ENCODE results near the gene RTL1.

Gene RTL1

GRCh38 chr14:100903672-100904185 is at the start of gene RTL1:
RTL1 (minus strand) TSS chr14:100903722; CDS start chr14:100884788, 18,934 bp downstream.
- no peak for DNase-seq (ENCODE audit: low spot score)
- FAIRE-seq: no peak

DNA sequence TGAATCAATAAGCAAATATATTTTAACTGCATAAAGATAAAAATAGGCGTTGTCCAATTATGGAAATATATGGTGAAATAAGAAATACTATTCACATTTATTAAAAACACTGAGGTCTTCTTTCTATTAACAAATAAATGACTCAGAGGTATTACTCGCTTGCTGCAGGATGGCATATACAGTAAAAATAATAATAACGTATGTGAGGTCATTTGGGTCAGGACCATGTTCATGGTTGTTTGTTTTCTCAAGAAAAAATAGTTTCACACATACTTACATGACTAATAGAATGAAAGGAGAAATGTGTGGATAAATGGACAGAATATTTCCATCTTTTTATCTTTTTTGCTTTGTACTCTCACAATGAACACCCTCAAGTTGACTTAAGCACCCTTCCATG is 46.5 kb upstream of the RTL1 start:
- no peak for FAIRE-seq

GRCh38 chr14:100944052-100944451 is 40.5 kb upstream of the RTL1 start:
- DNase-seq (ENCODE audit: low spot score) (no peak), FAIRE-seq (no peak)

More for the DNA sequence above, 46.5 kb upstream of the RTL1 start:
- DNase-seq (ENCODE audit: low spot score): no peak

- no peak for DNase-seq (ENCODE audit: low spot score)
- no peak for FAIRE-seq
These were observed 26.7 kb upstream of the RTL1 start for GRCh38 chr14:100930270-100930669.

GRCh38 chr14:100915560-100915959 is 12.0 kb upstream of the RTL1 start:
- FAIRE-seq (no peak), DNase-seq (ENCODE audit: low spot score) (no peak)

- peak; percentile 3 for DNase-seq (ENCODE audit: low spot score)
- FAIRE-seq: no peak
These were observed 11.1 kb upstream of the RTL1 start for GRCh38 chr14:100914597-100915021.

DNA sequence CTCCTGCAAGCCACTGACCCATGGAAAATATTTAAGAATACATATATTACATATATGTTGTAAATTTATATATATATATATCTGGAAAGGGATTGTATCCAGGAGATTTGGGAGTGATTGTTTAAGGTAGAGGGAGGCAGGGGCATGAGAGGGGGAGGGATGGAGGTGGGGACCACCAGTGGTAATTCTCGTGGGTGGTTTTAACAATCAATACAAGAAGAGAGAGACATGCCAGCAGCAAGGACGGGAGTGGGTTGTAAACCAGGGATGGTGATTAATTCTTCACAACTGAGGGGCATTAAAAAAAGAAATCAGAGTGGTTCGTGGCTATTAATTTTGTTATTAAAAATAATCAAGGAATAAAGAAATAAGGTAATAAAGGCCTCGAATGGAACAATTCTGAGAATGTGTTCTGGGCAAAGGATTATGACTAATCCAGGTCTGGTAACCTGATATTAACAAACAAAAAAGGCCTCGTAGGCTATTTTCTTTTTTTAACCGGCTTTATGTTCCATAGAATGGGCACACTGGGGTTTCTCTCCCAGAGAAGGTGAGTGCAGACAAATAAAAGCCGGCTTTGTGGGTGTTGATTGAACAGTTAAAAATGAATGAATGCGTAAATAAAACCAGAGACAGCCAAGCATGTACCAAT is 8.3 kb upstream of the RTL1 start:
- FAIRE-seq (no peak), DNase-seq (ENCODE audit: low spot score) (no peak)

DNA sequence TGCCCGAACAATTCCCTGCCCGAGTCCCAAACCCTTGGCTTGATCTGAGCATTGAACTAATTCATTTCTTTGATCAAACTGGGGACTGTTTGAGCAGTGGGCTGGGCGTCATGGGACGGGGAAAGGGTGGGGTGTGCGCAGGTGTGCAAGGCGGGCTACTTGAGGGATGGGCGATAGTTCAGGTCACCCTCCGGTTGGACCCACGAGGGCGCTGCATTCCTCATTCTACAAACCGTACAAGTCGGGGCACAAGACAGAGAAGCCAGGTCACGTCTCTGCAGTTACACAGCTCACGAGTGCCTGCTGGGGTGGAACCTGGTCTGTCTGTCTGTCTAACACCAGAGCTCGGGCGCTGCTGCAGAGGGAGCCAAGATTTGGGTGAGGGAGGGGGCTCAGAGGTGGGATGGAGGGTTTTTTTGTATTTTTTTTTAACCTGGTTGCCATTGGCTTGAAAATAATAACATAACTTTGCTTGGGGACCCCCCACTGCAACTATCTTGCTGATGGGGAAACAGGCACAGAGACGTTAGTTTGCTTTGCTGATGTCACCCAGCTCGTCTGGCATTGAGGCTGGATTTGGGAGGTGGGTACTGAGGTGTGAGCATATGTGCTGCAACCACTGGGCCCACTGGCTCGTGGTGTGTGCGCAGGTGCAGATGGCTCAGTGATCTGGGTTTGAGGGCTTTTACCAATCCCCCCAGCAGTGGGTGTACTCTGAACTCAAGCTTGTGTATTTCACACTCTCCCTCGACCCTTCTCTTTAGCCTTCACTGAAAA is 7.6 kb upstream of the RTL1 start:
- FAIRE-seq (no peak), DNase-seq (ENCODE audit: low spot score) (no peak)

DNA sequence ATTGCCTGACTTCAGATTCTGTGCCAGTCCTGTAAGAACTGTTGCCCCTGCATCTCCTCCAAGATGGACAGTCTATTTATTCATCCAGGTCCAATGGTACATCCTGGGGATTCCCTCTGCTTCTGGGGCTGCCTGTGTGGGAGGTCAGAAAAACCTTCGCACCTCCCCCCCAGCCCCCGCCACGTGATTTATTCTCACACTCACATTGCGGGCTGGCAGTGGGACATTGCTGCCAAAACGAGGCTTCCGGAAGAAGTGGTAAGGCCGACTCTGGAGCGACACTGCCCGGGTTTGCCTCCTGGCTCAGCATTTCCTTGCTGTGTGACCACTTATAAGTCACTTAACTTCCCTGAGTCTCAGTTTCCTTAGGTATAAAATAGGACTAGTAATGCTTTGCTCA is 5.9 kb upstream of the RTL1 start:
- no peak for FAIRE-seq

DNA sequence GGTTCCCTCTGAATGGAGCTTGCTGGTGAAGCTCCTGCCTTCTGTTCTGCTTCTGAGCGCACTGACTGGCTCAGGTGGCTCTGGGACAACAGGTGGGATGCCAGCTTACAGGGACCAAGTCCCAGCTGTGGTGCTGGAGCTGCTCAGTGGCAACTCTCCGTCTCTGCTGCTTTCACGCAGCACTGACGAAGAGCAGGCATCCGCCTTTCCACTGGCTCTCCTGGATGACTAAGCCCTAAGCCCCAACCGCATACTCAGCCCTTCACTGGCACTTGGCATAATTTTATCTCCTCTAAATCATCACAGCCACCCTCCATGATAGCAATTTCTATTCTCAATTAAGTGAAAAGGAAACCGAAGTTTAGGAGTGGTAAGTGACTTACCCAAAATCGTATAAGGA is 3.7 kb upstream of the RTL1 start:
- DNase-seq (ENCODE audit: low spot score) (peak; percentile 5), FAIRE-seq (no peak)

More for the DNA sequence above, 5.9 kb upstream of the RTL1 start:
- no peak for DNase-seq (ENCODE audit: low spot score)

- DNase-seq (ENCODE audit: low spot score) (no peak), FAIRE-seq (no peak)
These were observed 2.9 kb upstream of the RTL1 start for GRCh38 chr14:100906420-100906819.

DNA sequence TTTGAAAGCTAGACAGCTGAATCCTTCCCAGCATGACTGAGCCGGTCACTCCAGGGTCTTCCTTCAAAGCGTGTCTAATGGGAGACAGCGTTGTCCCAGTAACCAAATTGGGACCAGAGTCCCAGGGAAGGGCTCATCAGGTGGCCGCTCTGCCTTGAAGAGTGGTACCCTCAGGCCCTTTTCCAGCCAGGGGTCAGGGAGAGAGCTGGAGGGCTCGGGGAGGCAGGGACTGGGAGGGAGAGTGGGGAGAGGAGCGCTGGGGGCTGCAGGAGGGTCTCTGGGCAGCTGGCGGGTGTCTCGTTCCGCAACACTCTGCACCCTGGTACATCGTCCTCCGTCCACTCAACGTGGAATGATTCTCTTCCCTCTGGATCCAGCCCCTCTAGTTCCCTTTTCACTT is 1.6 kb upstream of the RTL1 start:
- FAIRE-seq (no peak), DNase-seq (ENCODE audit: low spot score) (no peak)

GRCh38 chr14:100904307-100905087 is 975 bp upstream of the RTL1 start:
- FAIRE-seq (no peak), DNase-seq (ENCODE audit: low spot score) (no peak)

GRCh38 chr14:100903134-100903468 is 421 bp downstream of the RTL1 start:
- FAIRE-seq: no peak
- DNase-seq (ENCODE audit: low spot score): no peak

DNA sequence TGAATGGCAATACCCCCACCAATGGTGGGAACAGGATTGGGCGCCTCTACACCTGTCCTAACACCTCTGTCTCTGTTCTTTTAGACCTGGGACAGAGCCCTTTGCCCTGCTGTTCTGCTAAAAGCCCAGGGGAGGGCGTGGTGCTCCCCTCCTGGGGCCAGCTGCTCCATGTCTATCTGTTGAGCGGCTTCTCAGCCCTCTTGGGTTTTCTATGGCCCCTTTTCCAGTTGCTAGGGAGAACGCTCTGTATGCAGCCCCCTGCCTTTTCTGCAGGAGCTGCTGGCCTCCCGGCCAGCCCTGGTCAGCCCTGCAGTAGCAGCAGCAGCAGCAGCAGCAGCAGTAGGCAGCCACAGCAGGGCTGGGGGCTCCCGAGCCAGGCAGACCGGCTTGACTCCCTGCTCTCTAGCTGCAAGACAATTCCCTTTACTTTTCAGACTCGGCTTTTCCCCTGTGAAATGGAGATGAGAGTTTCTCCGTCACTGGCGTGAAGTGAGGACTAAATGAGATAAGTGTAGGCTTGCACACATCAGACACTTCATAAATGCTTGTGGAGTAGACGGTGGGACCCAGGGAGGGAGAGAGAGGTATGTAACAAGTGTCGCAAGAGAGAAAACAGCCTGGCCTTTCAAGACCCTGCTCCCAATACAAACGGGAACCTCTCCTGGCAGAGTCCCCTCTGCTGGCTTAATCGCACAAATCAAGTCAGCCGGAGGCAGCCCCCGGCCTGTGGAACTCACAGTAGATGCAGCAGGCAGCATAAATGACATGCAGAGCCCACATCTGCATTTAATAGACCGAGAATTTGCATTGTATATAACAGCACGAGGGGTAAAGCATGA is 1.0 kb downstream of the RTL1 start:
- DNase-seq (ENCODE audit: low spot score) (no peak), FAIRE-seq (no peak)

- FAIRE-seq (no peak), DNase-seq (ENCODE audit: low spot score) (no peak)
These were observed 1.9 kb downstream of the RTL1 start for GRCh38 chr14:100901391-100902183.

GRCh38 chr14:100900837-100901390 is 2.6 kb downstream of the RTL1 start:
- DNase-seq (ENCODE audit: low spot score) (no peak), FAIRE-seq (no peak)

DNA sequence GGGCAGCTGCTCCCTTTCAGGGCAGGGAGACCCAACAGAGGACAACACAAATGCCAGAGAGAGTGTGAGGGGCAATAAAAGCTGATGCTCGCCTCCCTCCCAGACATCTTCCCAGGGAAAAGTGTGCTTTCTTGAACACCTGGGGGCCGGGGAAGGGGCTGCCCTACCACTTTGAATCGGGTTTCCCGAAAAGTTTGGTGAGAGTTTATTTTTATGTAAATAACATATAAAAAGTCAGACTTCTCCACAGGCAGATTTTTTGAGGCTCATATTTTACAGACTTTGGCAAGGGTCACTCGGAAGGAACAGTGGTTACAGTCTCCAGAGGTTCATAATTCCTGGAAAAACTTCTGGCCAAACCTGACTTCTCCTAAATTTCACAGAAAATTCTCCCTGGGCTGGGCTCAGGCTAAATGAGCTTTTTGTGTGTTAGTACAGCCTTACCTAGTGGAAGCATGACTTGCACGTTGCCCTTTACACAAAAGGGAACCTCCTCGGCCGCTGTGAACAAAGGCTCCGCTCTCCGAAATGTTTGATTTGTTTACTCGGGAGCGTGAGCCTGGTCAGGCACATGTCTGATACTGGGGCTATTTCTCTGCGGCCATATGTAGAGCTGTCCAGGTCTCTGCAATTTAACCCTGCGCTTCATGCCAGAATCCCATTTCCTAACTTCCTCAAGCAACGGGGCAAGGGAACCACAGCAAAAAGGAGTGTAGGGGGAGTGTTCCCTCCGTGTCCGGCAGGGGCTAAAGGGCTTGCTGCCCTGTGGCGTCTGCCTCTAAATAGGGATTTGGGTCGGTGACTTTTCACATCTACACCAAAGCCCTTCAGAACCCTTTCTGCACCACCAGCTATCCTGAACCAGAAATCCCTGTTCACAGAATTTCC is 3.4 kb downstream of the RTL1 start:
- FAIRE-seq: no peak

More for the DNA sequence above, 3.4 kb downstream of the RTL1 start:
- DNase-seq (ENCODE audit: low spot score): no peak
